Cardiac muscle cell (in vitro differentiated cells and primary cell): ENCODE measurements around the gene KLHL30. TPM values are rescaled to one million over a fixed set of nuclear protein-coding genes. Genes with fewer than 3 reads are reported as not detected.
A peak's percentile ranks its signal among the peaks of the same experiment; 100 is the strongest.

Experiments
- DNase-seq, 2 donors: peaks; one replicate each; pipeline versions ENCODE4 v3.0.0 to v3.0.0-alpha.2; 2010 to 2017; ENCODE audit warnings: low read depth in 1 of 2, low spot score in 1 of 2
- H3K27ac ChIP-seq: fragments of 200-600 bp; sonication (generic); 2 replicates; pipeline ENCODE4 v1.5.1; 2016
- H3K27me3 ChIP-seq: fragments of 200-600 bp; sonication (generic); 2 replicates; pipeline ENCODE4 v1.6.0; 2016; ENCODE audit warnings: control low read depth
- H3K36me3 ChIP-seq: fragments of 200-600 bp; sonication (generic); 2 replicates; pipeline ENCODE4 v1.5.1; 2016; ENCODE audit warnings: control low read depth
- H3K4me1 ChIP-seq: fragments of 200-600 bp; sonication (generic); 2 replicates; pipeline ENCODE4 v1.8.1; 2017; ENCODE audit warnings: low read depth, mild to moderate bottlenecking, mixed run types
- H3K4me3 ChIP-seq: fragments of 200-600 bp; sonication (generic); 2 replicates; pipeline ENCODE4 v1.5.1; 2016; ENCODE audit warnings: mild to moderate bottlenecking
- H3K9me3 ChIP-seq: fragments of 200-600 bp; sonication (generic); 2 replicates; pipeline ENCODE4 v1.5.1; 2017; ENCODE audit warnings: low read depth, mild to moderate bottlenecking, control low read depth
- polyA plus RNA-seq: library from polyadenylated mRNA; unstranded; fragments of >200 nt; fragmentation: Nextera tagmentation; extraction: Ambion mirVana; gene quantifications from 2 replicates; pipeline ENCODE4 v1.2.1, GENCODE V29; 2016
- total RNA-seq: library from RNA; depleted of rRNA; stranded (reverse); fragments of >200 nt; gene quantifications from 2 replicates; pipeline ENCODE4 v1.2.3, GENCODE V29; 2016
- TF ChIP-seq, protein P1 (sequence below): IDR thresholded peaks from 2 replicates; pipeline ENCODE4 v1.5.1; 2012; ENCODE audit warnings: low read depth, mild to moderate bottlenecking, low read length

Gene KLHL30
- total and polyA plus RNA-seq, 2 experiments from 2014 or later, result 6.7 to 31.7 TPM

DNA sequence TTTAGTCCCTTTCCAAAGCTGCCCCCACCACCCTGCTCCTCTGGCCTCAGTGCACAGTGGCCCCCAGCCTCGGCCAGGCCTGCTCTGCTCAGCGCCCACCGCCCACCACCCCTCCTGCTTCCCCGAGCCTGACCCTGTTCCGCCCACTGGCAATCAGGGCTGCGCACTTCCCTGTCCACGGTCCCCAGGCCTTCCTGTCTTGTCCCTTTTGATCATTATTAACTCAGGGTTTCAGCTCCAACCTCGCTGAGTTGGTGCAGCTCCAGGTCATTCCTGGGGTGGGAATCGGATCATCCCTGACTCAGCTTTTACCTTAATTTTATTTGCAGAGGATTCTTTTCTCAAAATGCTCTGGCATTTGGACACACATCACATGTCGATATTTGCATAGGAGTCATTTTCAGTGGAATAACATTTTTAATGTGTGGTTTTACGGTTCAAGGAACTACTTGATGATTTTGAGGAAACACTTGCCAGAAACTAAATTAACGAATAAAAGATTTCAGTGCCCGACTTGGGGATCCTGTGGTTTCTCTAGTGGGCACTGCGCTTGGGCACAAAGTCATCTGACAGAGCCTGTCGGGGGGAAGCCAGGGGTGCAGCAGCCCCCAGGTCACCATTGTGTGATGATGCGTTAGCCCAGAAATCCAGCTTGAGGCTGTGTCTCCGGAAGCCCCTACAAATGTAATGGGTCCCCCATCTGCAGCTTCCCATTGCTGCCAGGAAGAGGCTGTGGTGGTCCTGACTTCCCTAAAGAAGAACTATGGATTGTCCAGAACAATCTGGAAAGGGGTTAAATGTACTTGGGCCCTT, 39.4 kb upstream of the KLHL30 start:
- Histone ChIP-seq H3K27ac (peak overlapping the region; percentile 39), H3K4me1 (peaks cover 8% of the 10 kb centered on the region), H3K9me3 (no peaks in the 10 kb centered on the region), H3K27me3 (no peaks in the 10 kb centered on the region), H3K4me3 (no peak overlapping the region), H3K36me3 (no peaks in the 10 kb centered on the region)
- DNase-seq, result no peak
- TF ChIP-seq, protein P1, sequence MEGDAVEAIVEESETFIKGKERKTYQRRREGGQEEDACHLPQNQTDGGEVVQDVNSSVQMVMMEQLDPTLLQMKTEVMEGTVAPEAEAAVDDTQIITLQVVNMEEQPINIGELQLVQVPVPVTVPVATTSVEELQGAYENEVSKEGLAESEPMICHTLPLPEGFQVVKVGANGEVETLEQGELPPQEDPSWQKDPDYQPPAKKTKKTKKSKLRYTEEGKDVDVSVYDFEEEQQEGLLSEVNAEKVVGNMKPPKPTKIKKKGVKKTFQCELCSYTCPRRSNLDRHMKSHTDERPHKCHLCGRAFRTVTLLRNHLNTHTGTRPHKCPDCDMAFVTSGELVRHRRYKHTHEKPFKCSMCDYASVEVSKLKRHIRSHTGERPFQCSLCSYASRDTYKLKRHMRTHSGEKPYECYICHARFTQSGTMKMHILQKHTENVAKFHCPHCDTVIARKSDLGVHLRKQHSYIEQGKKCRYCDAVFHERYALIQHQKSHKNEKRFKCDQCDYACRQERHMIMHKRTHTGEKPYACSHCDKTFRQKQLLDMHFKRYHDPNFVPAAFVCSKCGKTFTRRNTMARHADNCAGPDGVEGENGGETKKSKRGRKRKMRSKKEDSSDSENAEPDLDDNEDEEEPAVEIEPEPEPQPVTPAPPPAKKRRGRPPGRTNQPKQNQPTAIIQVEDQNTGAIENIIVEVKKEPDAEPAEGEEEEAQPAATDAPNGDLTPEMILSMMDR, result no peak

DNA sequence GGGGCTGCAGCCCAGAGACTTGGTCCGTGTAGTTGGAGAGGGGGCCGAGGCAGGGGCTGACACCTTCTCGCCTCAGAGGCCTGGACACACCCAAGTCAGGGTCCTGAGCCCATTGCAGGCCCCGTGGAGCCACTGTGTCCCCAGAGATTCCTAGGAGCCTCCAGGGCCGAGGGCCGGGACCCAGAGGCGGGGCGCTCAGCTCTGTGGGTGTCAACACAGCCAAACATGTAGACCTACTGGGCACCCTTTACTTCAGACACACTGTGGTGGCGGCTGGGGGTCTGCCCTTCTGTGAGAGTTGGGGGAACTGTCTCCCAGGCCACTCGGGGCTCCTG, 38.8 kb upstream of the KLHL30 start:
- H3K27ac ChIP-seq, result no peak overlapping the region
- no peaks in the 10 kb centered on the region for H3K27me3 ChIP-seq
- TF ChIP-seq, protein P1, result no peak
- DNase-seq, result no peak
- no peaks in the 10 kb centered on the region for H3K9me3 ChIP-seq
- H3K36me3 ChIP-seq, result no peaks in the 10 kb centered on the region
- peaks cover 8% of the 10 kb centered on the region for H3K4me1 ChIP-seq
- no peak overlapping the region for H3K4me3 ChIP-seq

GRCh38 chr2:238100049-238100820, 38.2 kb upstream of the KLHL30 start, which contains the start of gene ESPNL:
TSS of gene ESPNL (plus strand) at chr2:238100340. CDS start at chr2:238100420, 80 bp downstream.
- Histone ChIP-seq H3K27me3 (no peaks in the 10 kb centered on the region), H3K27ac (no peak within 1 kb of the TSS), H3K4me3 (no peak within 1 kb of the TSS), H3K4me1 (peaks cover 8% of the 10 kb centered on the region), H3K36me3 (no peaks in the 10 kb centered on the region), H3K9me3 (no peaks in the 10 kb centered on the region)
- DNase-seq, result no peak
- TF ChIP-seq, protein P1, result no peak

DNA sequence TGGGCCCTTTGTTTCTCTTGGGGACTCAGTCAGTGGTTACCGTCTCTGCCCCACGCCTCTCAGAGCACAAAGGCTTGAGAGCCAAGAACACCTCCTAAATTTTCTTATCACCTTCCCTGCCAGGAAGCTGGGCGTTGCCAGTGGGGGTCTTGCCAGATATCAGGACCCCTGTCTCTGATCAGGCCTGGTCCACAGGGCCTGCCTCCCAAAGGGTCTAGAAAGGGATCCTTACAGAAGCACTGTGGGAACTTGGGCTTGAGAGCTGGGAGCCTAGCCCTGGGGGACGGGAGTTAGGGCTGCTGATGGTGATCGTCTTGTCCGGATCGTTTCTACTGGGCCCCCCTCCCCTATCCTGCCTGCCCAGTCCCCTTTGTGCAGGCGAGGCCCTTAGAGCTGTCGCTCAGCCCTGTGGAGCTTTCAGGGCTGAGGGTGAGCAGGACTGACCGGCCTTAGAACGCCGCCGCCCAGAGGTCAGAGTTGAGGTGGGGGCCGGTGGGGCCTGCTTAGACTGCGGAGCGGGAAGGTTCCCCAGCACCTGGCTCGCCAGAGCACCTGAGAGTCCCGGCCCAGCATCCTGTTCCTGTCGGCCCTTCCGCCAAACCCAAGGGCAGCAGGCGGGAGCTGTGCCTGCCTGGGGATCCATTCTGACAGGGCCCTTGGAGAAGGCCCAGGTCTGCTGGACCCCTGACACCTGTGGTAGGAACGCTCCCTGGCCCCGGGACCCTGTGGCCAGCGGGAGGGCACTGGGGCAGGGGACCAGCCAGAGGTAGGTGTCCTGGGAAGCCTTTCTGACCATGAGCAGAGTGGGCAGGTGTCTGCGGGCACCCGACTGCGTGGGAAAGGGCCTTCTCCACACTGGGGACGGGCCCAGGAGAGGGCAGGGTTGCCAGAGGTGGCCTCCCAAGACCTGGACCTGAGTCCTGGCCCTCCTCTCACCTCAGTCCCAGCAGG, 37.4 kb upstream of the KLHL30 start:
- H3K27me3 ChIP-seq, result no peaks in the 10 kb centered on the region
- no peak overlapping the region for H3K27ac ChIP-seq
- no peaks in the 10 kb centered on the region for H3K36me3 ChIP-seq
- H3K4me1 ChIP-seq, result peaks cover 8% of the 10 kb centered on the region
- no peak for DNase-seq
- H3K9me3 ChIP-seq, result no peaks in the 10 kb centered on the region
- H3K4me3 ChIP-seq, result no peak overlapping the region
- TF ChIP-seq, protein P1, result no peak
